HepG2 (cell line): Measurements from ENCODE around the gene LAMB2. TPM values are rescaled to one million over a fixed set of nuclear protein-coding genes. Genes with fewer than 3 reads are reported as not detected.
A peak's percentile ranks its signal among the peaks of the same experiment; 100 is the strongest.

Source experiments
- CHCHD3 ChIP-seq: sonication (generic); formaldehyde crosslinking; IDR thresholded peaks from 2 replicates; pipeline ENCODE4 v1.8.0; 2022; ENCODE audit warnings: mild to moderate bottlenecking, missing genetic modification reagents, moderate library complexity
- CREB1 ChIP-seq, 2 experiments: fragments of 450-650 bp in 1 of 2; IDR thresholded peaks; 2 replicates each; pipeline ENCODE4 v1.6.1; 2016 to 2017; ENCODE audit warnings: control low read depth in 1 of 2, mild to moderate bottlenecking in 1 of 2, missing compliant biosample characterization in 1 of 2, missing genetic modification characterization in 1 of 2
- DR1 ChIP-seq: sonication (generic); formaldehyde crosslinking; IDR thresholded peaks from 2 replicates; pipeline ENCODE4 v1.8.0; 2021; ENCODE audit warnings: mild to moderate bottlenecking, missing genetic modification reagents, inconsistent platforms
- GPN1 ChIP-seq: sonication (generic); formaldehyde crosslinking; IDR thresholded peaks from 2 replicates; pipeline ENCODE4 v1.5.1; 2020; ENCODE audit warnings: missing genetic modification reagents, borderline replicate concordance
- GTF3A ChIP-seq: sonication (generic); formaldehyde crosslinking; conservative IDR thresholded peaks from 2 replicates; pipeline ENCODE4 v1.4.0; 2020; ENCODE audit warnings: mild to moderate bottlenecking, missing genetic modification reagents
- LCORL ChIP-seq, 2 experiments: fragments of 450-650 bp in 1 of 2; sonication (generic) in 1 of 2; formaldehyde crosslinking in 1 of 2; IDR thresholded peaks; 2 replicates each; pipeline versions ENCODE4 v1.5.0 to v1.6.1; 2017 to 2020; ENCODE audit warnings: antibody characterized with exemption in 1 of 2, missing genetic modification reagents in 1 of 2
- MAZ ChIP-seq, 2 experiments: sonication (generic) in 1 of 2; formaldehyde crosslinking in 1 of 2; IDR thresholded peaks; 2 replicates each; pipeline versions ENCODE4 v1.5.0 to v1.6.1; 2012 to 2020; ENCODE audit warnings: low read depth in 2 of 2, mild to moderate bottlenecking in 2 of 2, borderline replicate concordance in 1 of 2, improper control_type of control experiment in 1 of 2, low read length in 1 of 2, missing genetic modification reagents in 1 of 2, moderate library complexity in 1 of 2
- RORA ChIP-seq: sonication (generic); formaldehyde crosslinking; IDR thresholded peaks from 2 replicates; pipeline ENCODE4 v1.5.0; 2020; ENCODE audit warnings: mild to moderate bottlenecking, missing genetic modification reagents, moderate library complexity
- SETDB1 ChIP-seq: sonication (generic); formaldehyde crosslinking; IDR thresholded peaks from 2 replicates; pipeline ENCODE4 v1.5.1; 2020; ENCODE audit warnings: missing genetic modification reagents, mild to moderate bottlenecking, borderline replicate concordance
- SRSF4 ChIP-seq: fragments of 200-400 bp; formaldehyde crosslinking; IDR thresholded peaks from one replicate; pipeline ENCODE4 v1.6.1; 2018; ENCODE audit warnings: mild to moderate bottlenecking, low read depth, low read length, moderate library complexity; ENCODE audit not compliant: poor library complexity, severe bottlenecking
- TBL1XR1 ChIP-seq: fragments of 150-350 bp; IDR thresholded peaks from 2 replicates; pipeline ENCODE4 v1.6.1; 2014; ENCODE audit warnings: borderline replicate concordance, low read length; ENCODE audit not compliant: partially characterized antibody
- ZBTB3 ChIP-seq: sonication (generic); formaldehyde crosslinking; IDR thresholded peaks from 2 replicates; pipeline ENCODE4 v1.4.0; 2020; ENCODE audit warnings: low read depth, mild to moderate bottlenecking, moderate library complexity, missing genetic modification reagents, borderline replicate concordance
- ZNF572 ChIP-seq: sonication (generic); formaldehyde crosslinking; IDR thresholded peaks from 2 replicates; pipeline ENCODE4 v1.5.1; 2020; ENCODE audit warnings: mild to moderate bottlenecking, missing genetic modification reagents
- ZNF615 ChIP-seq: sonication (generic); formaldehyde crosslinking; IDR thresholded peaks from 2 replicates; pipeline ENCODE4 v1.5.0; 2020; ENCODE audit warnings: mild to moderate bottlenecking, missing genetic modification reagents, borderline replicate concordance
- ZSCAN12 ChIP-seq: sonication (generic); formaldehyde crosslinking; IDR thresholded peaks from 2 replicates; pipeline ENCODE4 v1.9.0; 2021; ENCODE audit warnings: mild to moderate bottlenecking, missing genetic modification reagents
- ZSCAN22 ChIP-seq: sonication (generic); formaldehyde crosslinking; IDR thresholded peaks from 2 replicates; pipeline ENCODE4 v1.4.0; 2020; ENCODE audit warnings: mild to moderate bottlenecking, missing genetic modification reagents
- polyA plus RNA-seq, 8 experiments: library from polyadenylated mRNA; depleted of rRNA in 3 of 8; stranded (reverse) in 7 of 8; unstranded in 1 of 8; fragments of >200 nt; fragmentation: Illumina TruSeq in 4 of 8; extraction: Trizol in 4 of 8; gene quantifications; 2 replicates each; pipeline versions ENCODE4 v1.2.1 to v1.2.3, GENCODE V29; 2011 to 2016; ENCODE audit warnings: low read depth in 4 of 8, missing spikeins in 1 of 8, mixed read lengths in 1 of 8; ENCODE audit not compliant: insufficient read depth in 1 of 8
- total RNA-seq, 5 experiments: library from RNA; depleted of rRNA; stranded (reverse); fragments of >200 nt; fragmentation: Illumina TruSeq; extraction: Trizol; gene quantifications; 2 replicates each; pipeline ENCODE4 v1.2.3, GENCODE V29; 2016; ENCODE audit warnings: low read depth in 1 of 5
- TF ChIP-seq, protein P1 (sequence below): sonication (generic); formaldehyde crosslinking; IDR thresholded peaks from 2 replicates; pipeline ENCODE4 v1.8.0; 2022; ENCODE audit warnings: missing genetic modification reagents, mild to moderate bottlenecking, inconsistent platforms, borderline replicate concordance
- TF ChIP-seq, protein P2 (sequence below): IDR thresholded peaks from 2 replicates; pipeline ENCODE4 v1.6.1; 2016; ENCODE audit warnings: low read depth, borderline replicate concordance
- TF ChIP-seq, protein P3 (sequence below): sonication (generic); formaldehyde crosslinking; conservative IDR thresholded peaks from 2 replicates; pipeline ENCODE4 v1.5.0; 2020; ENCODE audit warnings: missing genetic modification reagents
- TF ChIP-seq, protein P4 (sequence below): sonication (generic); formaldehyde crosslinking; IDR thresholded peaks from 2 replicates; pipeline ENCODE4 v1.5.1; 2020; ENCODE audit warnings: mild to moderate bottlenecking, missing genetic modification reagents, borderline replicate concordance
- TF ChIP-seq, protein P5 (sequence below): sonication (generic); formaldehyde crosslinking; IDR thresholded peaks from 2 replicates; pipeline ENCODE4 v1.5.1; 2020; ENCODE audit warnings: missing genetic modification reagents, mild to moderate bottlenecking, borderline replicate concordance

The LAMB2 gene
- total and polyA plus RNA-seq, 2 of the 13 experiments (the other 11 are each of a cell fraction or from before 2014, with no cell fraction given) = 208 to 443 TPM

DNA sequence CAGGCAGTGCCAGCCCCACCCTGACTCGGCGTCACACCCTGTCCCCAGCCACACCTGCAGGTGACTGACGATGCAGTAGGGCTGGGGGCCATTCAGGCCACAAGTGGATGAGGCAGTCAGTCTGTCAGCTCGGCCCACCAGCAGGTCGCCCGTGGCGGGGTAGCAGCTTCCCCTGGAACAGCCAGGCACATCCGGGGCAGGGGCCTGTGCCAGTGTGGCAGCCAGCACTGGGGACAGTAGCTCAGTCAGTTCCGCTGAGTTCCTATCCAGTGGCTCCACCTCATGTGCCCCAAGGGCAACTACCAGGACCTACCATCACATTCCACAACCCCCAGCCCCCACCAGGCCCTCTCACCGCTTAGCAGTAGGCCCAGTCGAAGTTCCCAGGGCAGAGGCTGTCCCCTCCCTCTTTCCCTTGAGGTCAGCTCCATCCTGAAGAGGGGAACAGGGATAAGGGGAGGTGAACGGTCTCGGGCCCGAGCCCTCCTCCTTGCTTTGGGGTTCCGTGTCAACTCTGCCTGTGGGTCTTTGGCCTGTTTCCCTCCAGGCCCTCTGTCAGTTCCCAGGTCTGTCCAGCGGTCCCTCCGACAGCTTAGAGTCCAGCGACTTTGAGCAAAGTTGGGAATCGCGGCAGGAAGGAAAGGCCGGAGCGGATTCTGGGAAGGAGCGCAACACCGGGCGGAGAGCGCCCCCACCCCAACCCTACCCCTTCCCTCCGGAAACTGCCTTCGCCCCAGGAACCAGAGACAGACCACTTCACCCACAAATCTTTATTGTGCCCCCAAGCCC, at the start of gene LAMB2 (continued):
- 0 out of 2 replicates have a peak, but pooled peaks have one; percentile 29 for TF ChIP-seq ZNF615 (CRISPR knock-in tag)
- no peak for TF ChIP-seq LCORL (IDR thresholded peaks at IDR 0.05)
- no peak for TF ChIP-seq LCORL (CRISPR knock-in tag; IDR thresholded peaks at IDR 0.05)
- TF ChIP-seq ZBTB3 (CRISPR knock-in tag) = no peak; the same call in 1 of the 2 replicates
- TF ChIP-seq ZSCAN22 (CRISPR knock-in tag) = no peak
- TF ChIP-seq ZNF572 = no peak
- no peak for TF ChIP-seq SETDB1 (CRISPR knock-in tag)
- no peak for TF ChIP-seq GTF3A (CRISPR knock-in tag)
- TF ChIP-seq, protein P1, sequence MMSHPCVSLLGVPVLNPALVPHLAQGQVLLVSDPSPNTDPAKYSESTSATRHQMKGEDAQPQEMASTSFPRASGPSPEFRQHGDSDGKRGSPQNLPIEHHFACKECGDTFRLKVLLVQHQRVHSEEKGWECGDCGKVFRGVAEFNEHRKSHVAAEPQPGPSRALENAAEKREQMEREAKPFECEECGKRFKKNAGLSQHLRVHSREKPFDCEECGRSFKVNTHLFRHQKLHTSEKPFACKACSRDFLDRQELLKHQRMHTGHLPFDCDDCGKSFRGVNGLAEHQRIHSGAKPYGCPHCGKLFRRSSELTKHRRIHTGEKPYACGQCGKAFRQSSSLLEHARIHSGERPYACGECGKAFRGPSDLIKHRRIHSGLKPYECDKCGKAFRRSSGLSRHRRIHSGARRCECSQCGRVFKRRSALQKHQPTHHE = no peak
- TF ChIP-seq, protein P2, sequence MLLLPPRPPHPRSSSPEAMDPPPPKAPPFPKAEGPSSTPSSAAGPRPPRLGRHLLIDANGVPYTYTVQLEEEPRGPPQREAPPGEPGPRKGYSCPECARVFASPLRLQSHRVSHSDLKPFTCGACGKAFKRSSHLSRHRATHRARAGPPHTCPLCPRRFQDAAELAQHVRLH = peak; percentile 63; the same call in 1 of the 2 replicates
- TF ChIP-seq ZSCAN12 (CRISPR knock-in tag) = no peak
- peak; percentile 54; the same call in 1 of the 2 replicates for TF ChIP-seq DR1 (CRISPR knock-in tag)
- TF ChIP-seq CREB1 (IDR thresholded peaks at IDR 0.05) = no peak
- no peak; the same call in 1 of the 2 replicates for TF ChIP-seq CREB1 (CRISPR knock-in tag; IDR thresholded peaks at IDR 0.05)
- TF ChIP-seq, protein P3, sequence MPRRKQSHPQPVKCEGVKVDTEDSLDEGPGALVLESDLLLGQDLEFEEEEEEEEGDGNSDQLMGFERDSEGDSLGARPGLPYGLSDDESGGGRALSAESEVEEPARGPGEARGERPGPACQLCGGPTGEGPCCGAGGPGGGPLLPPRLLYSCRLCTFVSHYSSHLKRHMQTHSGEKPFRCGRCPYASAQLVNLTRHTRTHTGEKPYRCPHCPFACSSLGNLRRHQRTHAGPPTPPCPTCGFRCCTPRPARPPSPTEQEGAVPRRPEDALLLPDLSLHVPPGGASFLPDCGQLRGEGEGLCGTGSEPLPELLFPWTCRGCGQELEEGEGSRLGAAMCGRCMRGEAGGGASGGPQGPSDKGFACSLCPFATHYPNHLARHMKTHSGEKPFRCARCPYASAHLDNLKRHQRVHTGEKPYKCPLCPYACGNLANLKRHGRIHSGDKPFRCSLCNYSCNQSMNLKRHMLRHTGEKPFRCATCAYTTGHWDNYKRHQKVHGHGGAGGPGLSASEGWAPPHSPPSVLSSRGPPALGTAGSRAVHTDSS = no peak
- TF ChIP-seq MAZ (IDR thresholded peaks at IDR 0.05; ENCODE audit: borderline replicate concordance, low read depth, low read length) = peak; percentile 92
- 0 out of 2 replicates have a peak, but pooled peaks have one; percentile 45 for TF ChIP-seq MAZ (CRISPR knock-in tag; IDR thresholded peaks at IDR 0.05; ENCODE audit: low read depth)
- no peak for TF ChIP-seq TBL1XR1
- no peak for TF ChIP-seq GPN1 (CRISPR knock-in tag)
- peak; percentile 61; the same call in 1 of the 2 replicates for TF ChIP-seq CHCHD3 (CRISPR knock-in tag)
- TF ChIP-seq, protein P4, sequence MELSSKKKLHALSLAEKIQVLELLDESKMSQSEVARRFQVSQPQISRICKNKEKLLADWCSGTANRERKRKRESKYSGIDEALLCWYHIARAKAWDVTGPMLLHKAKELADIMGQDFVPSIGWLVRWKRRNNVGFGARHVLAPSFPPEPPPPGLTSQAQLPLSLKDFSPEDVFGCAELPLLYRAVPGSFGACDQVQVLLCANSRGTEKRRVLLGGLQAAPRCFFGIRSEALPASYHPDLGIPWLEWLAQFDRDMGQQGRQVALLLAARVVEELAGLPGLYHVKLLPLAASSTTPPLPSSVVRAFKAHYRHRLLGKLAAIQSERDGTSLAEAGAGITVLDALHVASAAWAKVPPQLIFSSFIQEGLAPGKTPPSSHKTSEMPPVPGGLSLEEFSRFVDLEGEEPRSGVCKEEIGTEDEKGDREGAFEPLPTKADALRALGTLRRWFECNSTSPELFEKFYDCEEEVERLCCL (CRISPR knock-in tag) = no peak
- TF ChIP-seq, protein P5, sequence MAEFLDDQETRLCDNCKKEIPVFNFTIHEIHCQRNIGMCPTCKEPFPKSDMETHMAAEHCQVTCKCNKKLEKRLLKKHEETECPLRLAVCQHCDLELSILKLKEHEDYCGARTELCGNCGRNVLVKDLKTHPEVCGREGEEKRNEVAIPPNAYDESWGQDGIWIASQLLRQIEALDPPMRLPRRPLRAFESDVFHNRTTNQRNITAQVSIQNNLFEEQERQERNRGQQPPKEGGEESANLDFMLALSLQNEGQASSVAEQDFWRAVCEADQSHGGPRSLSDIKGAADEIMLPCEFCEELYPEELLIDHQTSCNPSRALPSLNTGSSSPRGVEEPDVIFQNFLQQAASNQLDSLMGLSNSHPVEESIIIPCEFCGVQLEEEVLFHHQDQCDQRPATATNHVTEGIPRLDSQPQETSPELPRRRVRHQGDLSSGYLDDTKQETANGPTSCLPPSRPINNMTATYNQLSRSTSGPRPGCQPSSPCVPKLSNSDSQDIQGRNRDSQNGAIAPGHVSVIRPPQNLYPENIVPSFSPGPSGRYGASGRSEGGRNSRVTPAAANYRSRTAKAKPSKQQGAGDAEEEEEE (CRISPR knock-in tag) = no peak
- TF ChIP-seq RORA (CRISPR knock-in tag) = no peak
- TF ChIP-seq SRSF4 = no peak
